CD4-positive, alpha-beta T cell treated with Interleukin-2 at 100 ng/mL for 4 hours (primary cell): Measurements from ENCODE around the gene FOXA3.

Source experiments
- DNase-seq: peaks from one replicate; pipeline ENCODE4 v3.0.0-alpha.2; 2020; ENCODE audit warnings: low spot score

Gene FOXA3

GRCh38 chr19:45922281-45922680 lies 58.2 kb downstream of the FOXA3 start:
- no peak for DNase-seq
